Spleen (tissue), 7 donors: ENCODE measurements around the gene DNAJB13.

Source experiments
- POLR2A ChIP-seq, 3 donors: fragments of 450-650 bp; IDR thresholded peaks; one replicate each; pipeline ENCODE4 v1.5.1; 2017; ENCODE audit warnings: antibody characterized with exemption in 3 of 3, mild to moderate bottlenecking in 1 of 3
- TF ChIP-seq, protein P1 (sequence below), 11 experiments: fragments of 200-600 bp in 7 of 11; fragments of 450-650 bp in 4 of 11; sonication (generic) in 4 of 11; IDR thresholded peaks in 8 of 11; conservative IDR thresholded peaks in 3 of 11; 1 replicate in 7 of 11; 2 replicates in 4 of 11; pipeline versions ENCODE4 v1.4.0 to v1.8.0; 2016 to 2021; ENCODE audit warnings: antibody characterized with exemption in 11 of 11, inconsistent platforms in 4 of 11, mild to moderate bottlenecking in 1 of 11
- donor health status: DM: no; HTN: no; CAD: no; lungs with moderate emphysema.
- donor health status: DM: no; HTN: no; CAD: no.
- donor health status: DM: no; HTN: no; CAD: no.

DNA sequence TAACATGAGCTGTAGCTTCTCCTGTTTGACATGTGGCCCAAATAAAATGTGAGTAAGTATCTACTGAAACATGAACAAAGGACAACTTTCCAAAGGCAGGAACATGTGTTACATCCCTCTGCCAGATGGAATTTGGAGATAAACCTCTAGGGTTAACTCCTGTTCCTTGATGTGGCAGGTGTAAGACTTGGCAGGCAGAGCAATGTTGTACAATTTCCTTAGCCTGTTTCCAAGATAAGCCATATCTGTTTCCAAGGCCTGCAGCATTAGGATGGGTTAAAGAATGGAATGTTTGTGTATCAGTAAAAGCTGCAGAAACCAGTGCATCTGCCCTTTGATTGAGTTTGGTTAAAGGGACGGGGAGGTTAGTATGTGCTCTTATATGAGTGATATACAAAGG, 8.8 kb upstream of the DNAJB13 start:
- TF ChIP-seq POLR2A (IDR thresholded peaks at IDR 0.05) = no peak
- TF ChIP-seq, protein P1, sequence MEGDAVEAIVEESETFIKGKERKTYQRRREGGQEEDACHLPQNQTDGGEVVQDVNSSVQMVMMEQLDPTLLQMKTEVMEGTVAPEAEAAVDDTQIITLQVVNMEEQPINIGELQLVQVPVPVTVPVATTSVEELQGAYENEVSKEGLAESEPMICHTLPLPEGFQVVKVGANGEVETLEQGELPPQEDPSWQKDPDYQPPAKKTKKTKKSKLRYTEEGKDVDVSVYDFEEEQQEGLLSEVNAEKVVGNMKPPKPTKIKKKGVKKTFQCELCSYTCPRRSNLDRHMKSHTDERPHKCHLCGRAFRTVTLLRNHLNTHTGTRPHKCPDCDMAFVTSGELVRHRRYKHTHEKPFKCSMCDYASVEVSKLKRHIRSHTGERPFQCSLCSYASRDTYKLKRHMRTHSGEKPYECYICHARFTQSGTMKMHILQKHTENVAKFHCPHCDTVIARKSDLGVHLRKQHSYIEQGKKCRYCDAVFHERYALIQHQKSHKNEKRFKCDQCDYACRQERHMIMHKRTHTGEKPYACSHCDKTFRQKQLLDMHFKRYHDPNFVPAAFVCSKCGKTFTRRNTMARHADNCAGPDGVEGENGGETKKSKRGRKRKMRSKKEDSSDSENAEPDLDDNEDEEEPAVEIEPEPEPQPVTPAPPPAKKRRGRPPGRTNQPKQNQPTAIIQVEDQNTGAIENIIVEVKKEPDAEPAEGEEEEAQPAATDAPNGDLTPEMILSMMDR (IDR thresholded peaks at IDR 0.05 in 8 of 11, conservative IDR thresholded peaks at IDR 0.05 in 3 of 11) = no peak
